Activated CD4-positive, alpha-beta memory T cell treated with anti-CD3 and anti-CD28 coated beads for 36 hours (primary cell): Measurements from ENCODE around the gene HOXC6. TPM values are rescaled to one million over a fixed set of nuclear protein-coding genes. Genes with fewer than 3 reads are reported as not detected.
A peak's percentile ranks its signal among the peaks of the same experiment; 100 is the strongest.

Experiments used
- CTCF ChIA-PET: fragments of 350-600 bp; sonication (Branson Sonifier 250); formaldehyde crosslinking; loops from one replicate; lab custom pipeline; 2021; ENCODE audit warnings: antibody characterized with exemption, inconsistent platforms; lab: Charles Lee
- POLR2A ChIA-PET: fragments of 350-600 bp; sonication (Branson Sonifier 250); formaldehyde crosslinking; loops from one replicate; lab custom pipeline; 2021; ENCODE audit warnings: antibody characterized with exemption; lab: Charles Lee
- DNase-seq: peaks from one replicate; pipeline ENCODE4 v3.0.0-alpha.2; 2020
- H3K27ac Mint-ChIP-seq: one replicate; pipeline ENCODE4 v1.8.0; 2021; ENCODE audit warnings: mixed read lengths
- H3K27me3 Mint-ChIP-seq: one replicate; pipeline ENCODE4 v1.8.0; 2021; ENCODE audit warnings: mixed read lengths
- H3K36me3 Mint-ChIP-seq: one replicate; pipeline ENCODE4 v1.8.0; 2021; ENCODE audit warnings: mixed read lengths
- H3K4me1 Mint-ChIP-seq: one replicate; pipeline ENCODE4 v1.8.0; 2021; ENCODE audit warnings: low read depth, mixed read lengths
- H3K4me3 Mint-ChIP-seq: one replicate; pipeline ENCODE4 v1.8.0; 2021; ENCODE audit warnings: mild to moderate bottlenecking, mixed read lengths
- H3K9me3 Mint-ChIP-seq: one replicate; pipeline ENCODE4 v1.8.0; 2021; ENCODE audit warnings: mixed read lengths
- intact Hi-C: fragments of 100-400 bp; cut with micrococcal nuclease; formaldehyde crosslinking; loops from one replicate; pipeline ENCODE4 v1.15.1; 2023
- total RNA-seq, 2 experiments: library from RNA; stranded (reverse); gene quantifications; one replicate each; pipeline ENCODE4 v1.2.3, GENCODE V29; 2021

The HOXC6 gene
- total RNA-seq, 2 experiments from 2014 or later, result not detected

GRCh38 chr12:53998110-53998899 lies 29.9 kb upstream of the HOXC6 start:
- no peak overlapping the region for H3K27ac Mint-ChIP-seq
- DNase-seq, result no peak
- peaks cover 2% of the 10 kb centered on the region for H3K36me3 Mint-ChIP-seq
- ChIA-PET POLR2A (interaction anchor here (0.6 kb wide), 1 partner anchor 436 kb away, joined by 3 read pairs; no protein-coding TSS in a partner anchor), CTCF (interaction anchor here (0.7 to 2.3 kb wide), 4 partner anchors 7 to 217 kb away, joined by 3 to 7 read pairs (median 6); no protein-coding TSS in a partner anchor)
- no peaks in the 10 kb centered on the region for H3K9me3 Mint-ChIP-seq
- peaks cover 82% of the 10 kb centered on the region for H3K27me3 Mint-ChIP-seq
- H3K4me3 Mint-ChIP-seq, result no peak overlapping the region
- intact Hi-C loops, result loop anchor here (5.0 kb wide), 1 partner anchor 34 kb away; the partner anchor contains the start of gene HOXC5
- H3K4me1 Mint-ChIP-seq, result peaks cover 32% of the 10 kb centered on the region

DNA sequence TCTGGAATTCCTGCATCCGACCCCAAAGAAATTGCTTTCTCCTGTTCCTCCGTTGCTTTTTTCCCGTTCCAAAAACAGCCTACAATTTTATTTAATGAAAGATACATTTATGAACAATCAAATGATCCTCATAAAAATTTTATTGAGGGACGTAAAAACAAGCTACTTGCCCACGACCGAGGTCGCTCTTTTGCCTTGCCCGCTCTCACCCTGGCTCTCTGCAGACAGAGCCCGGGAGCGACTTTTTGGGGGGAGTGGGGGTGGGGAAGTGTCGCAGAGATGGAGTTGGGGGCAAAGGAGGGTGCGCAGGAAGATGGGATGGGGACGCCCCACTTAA lies 29.4 kb upstream of the HOXC6 start:
- Mint-ChIP-seq H3K27me3 (peaks cover 82% of the 10 kb centered on the region), H3K4me3 (no peak overlapping the region), H3K4me1 (peaks cover 29% of the 10 kb centered on the region), H3K36me3 (peaks cover 1% of the 10 kb centered on the region), H3K27ac (no peak overlapping the region), H3K9me3 (no peaks in the 10 kb centered on the region)
- no peak for DNase-seq
- POLR2A ChIA-PET, result no interaction called here
- intact Hi-C loops, result loop anchor here (5.0 kb wide), 1 partner anchor 33 kb away; the partner anchor contains the start of gene HOXC5
- CTCF ChIA-PET, result interaction anchor here (1.3 to 2.2 kb wide), 2 partner anchors 12 to 216 kb away, joined by 4 to 7 read pairs; no protein-coding TSS in a partner anchor

DNA sequence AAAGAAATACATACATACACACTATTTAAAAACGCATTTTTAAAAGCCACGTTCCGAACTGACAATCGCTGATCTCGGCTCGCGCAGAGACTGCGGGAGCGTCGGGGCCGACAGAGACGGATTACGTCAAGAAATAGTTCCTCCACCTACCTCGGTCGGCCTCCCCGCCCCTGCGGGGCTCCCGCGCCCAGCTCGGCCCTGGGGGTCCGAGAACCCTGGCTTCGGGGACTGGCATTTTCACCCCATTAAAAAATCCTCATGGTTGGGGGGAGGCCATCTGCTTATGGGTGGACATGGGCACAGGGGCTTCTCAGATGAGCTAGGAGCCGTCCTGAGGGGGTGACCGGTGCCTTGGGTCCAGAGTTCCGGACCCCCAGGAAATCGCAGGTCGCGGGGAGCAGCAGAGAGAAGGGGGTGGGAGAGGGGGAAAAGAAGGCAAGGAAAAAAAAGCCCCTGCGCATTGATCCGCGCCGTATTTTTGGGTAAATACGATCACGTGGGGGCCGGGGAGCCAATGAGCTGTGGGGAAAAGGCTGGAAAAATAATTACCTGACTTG lies 28.6 kb upstream of the HOXC6 start:
- intact Hi-C loops, result loop anchor here (5.0 to 10.0 kb wide), 2 partner anchors 33 to 365 kb away; partner anchors contain the start of genes GPR84 and HOXC5
- Mint-ChIP-seq H3K4me1 (peaks cover 23% of the 10 kb centered on the region), H3K27me3 (peaks cover 85% of the 10 kb centered on the region), H3K4me3 (peak overlapping the region; percentile 37), H3K36me3 (no peaks in the 10 kb centered on the region), H3K9me3 (no peaks in the 10 kb centered on the region), H3K27ac (no peak overlapping the region)
- DNase-seq, result peak; percentile 42
- CTCF ChIA-PET, result interaction anchor here (0.7 to 2.2 kb wide), 9 partner anchors 13 to 215 kb away, joined by 3 to 7 read pairs (median 7); partner anchors contain the start of gene HOXC5
- POLR2A ChIA-PET, result no interaction called here

GRCh38 chr12:54000116-54001114 lies 27.8 kb upstream of the HOXC6 start, which contains the start of gene HOXC9:
TSS of gene HOXC9 (plus strand) at chr12:54000161. CDS start at chr12:54000189, 28 bp downstream.
- no peak for DNase-seq
- ChIA-PET POLR2A (no interaction called here), CTCF (interaction anchor here (0.7 to 2.0 kb wide), 8 partner anchors 13 to 214 kb away, joined by 3 to 7 read pairs (median 6); partner anchors contain the start of gene HOXC5)
- Mint-ChIP-seq H3K27ac (no peak within 1 kb of the TSS), H3K9me3 (no peaks in the 10 kb centered on the region), H3K36me3 (no peaks in the 10 kb centered on the region), H3K4me1 (peaks cover 16% of the 10 kb centered on the region), H3K4me3 (peak within 1 kb of the TSS; percentile 37), H3K27me3 (peaks cover 86% of the 10 kb centered on the region)
- intact Hi-C loops, result loop anchor here (10.0 kb wide), 1 partner anchor 364 kb away; the partner anchor contains the start of gene GPR84

DNA sequence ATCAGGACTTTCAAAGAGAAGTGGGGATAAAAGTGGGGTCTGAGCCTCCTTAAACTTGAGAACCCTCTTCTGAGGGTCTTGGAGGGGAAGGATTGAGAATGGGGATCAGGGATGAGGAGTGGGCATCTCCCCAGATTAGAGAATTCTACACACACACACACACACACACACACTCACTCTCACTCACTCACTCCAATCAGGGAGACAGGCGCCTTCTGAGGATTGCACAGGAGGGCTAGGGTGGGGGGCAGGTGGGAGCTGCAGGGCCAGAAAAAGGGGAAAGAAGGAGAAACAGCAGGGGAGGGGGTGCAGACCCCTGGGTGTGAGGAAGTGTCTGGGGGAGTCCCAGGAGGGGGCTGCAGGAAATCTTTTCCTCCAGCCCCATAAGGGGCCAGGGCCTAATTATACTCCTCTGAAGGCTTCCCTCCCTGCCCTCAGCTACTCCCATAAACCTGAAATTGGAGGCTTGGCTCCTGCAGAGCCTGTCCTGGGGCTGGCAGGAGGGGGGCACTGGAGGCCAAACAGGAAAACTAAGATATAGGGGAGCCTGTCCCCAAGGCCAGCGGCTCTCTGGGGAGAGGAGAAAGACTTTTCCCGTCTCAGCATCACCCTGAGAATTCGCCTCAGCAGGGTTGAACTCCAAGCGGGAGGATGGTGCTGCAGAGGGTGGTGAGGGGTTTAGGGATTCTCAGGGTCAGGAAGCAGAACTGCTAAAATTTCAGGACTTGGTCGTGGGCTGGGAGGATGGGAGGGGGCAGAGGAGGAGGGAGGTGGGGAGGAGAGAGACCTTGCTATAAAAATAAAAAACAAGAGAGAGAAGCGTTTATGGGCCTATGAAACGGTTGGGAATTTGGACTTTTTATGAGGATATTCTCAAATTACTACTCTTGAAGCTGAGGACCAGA lies 26.7 kb upstream of the HOXC6 start:
- H3K27me3 Mint-ChIP-seq, result peaks cover 87% of the 10 kb centered on the region

GRCh38 chr12:54002278-54002914 lies 25.8 kb upstream of the HOXC6 start:
- Mint-ChIP-seq H3K9me3 (no peaks in the 10 kb centered on the region), H3K27ac (no peak overlapping the region), H3K4me1 (peaks cover 16% of the 10 kb centered on the region), H3K27me3 (peaks cover 92% of the 10 kb centered on the region), H3K36me3 (no peaks in the 10 kb centered on the region), H3K4me3 (no peak overlapping the region)
- intact Hi-C loops, result loop anchor here (10.0 kb wide), 1 partner anchor 362 kb away; the partner anchor contains the start of gene GPR84
- CTCF ChIA-PET, result interaction anchor here (0.7 to 9.3 kb wide), 3 partner anchors 17 to 198 kb away, joined by 3 to 112 read pairs (median 3); partner anchors contain the start of gene HOXC10
- POLR2A ChIA-PET, result no interaction called here
- DNase-seq, result no peak

More for the DNA sequence above, 26.7 kb upstream of the HOXC6 start:
- CTCF ChIA-PET, result interaction anchor here (0.7 to 2.0 kb wide), 3 partner anchors 31 to 206 kb away, joined by 3 to 7 read pairs (median 3); no protein-coding TSS in a partner anchor
- Mint-ChIP-seq H3K36me3 (no peaks in the 10 kb centered on the region), H3K4me1 (peaks cover 13% of the 10 kb centered on the region), H3K4me3 (no peak overlapping the region), H3K27ac (no peak overlapping the region), H3K9me3 (no peaks in the 10 kb centered on the region)
- POLR2A ChIA-PET, result no interaction called here
- intact Hi-C loops, result loop anchor here (10.0 kb wide), 1 partner anchor 363 kb away; the partner anchor contains the start of gene GPR84
- no peak for DNase-seq

DNA sequence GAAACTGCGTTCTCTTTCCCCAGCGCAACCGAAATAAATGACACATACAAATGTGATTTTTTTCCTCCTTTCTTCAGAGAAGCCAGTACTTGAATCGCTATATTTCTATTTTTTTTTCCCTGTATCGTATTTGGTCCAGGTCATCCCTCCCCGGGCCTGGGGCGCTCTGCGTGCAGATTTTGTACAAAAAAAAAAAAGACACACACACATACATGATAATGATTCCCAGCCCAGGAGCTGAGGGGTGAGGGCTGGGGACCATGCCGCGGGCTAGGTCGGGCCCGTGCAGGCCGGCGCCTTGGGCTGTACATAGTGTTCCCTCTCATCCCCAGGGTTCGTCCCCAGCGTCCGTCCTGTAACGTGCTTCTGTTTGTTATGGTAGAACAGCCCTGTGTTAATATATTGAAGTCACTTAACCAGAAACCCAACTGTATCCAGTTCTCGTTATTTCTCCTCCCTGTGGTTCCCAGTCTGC lies 25.3 kb upstream of the HOXC6 start:
- Mint-ChIP-seq H3K4me1 (peaks cover 13% of the 10 kb centered on the region), H3K4me3 (no peak overlapping the region), H3K27ac (no peak overlapping the region), H3K27me3 (peaks cover 92% of the 10 kb centered on the region), H3K36me3 (no peaks in the 10 kb centered on the region), H3K9me3 (no peaks in the 10 kb centered on the region)
- ChIA-PET CTCF (interaction anchor here (1.0 to 9.3 kb wide), 4 partner anchors 18 to 205 kb away, joined by 3 to 127 read pairs (median 108); partner anchors contain the start of genes HOXC10 and SMUG1), POLR2A (no interaction called here)
- DNase-seq, result no peak
- intact Hi-C loops, result loop anchor here (10.0 kb wide), 1 partner anchor 362 kb away; the partner anchor contains the start of gene GPR84

DNA sequence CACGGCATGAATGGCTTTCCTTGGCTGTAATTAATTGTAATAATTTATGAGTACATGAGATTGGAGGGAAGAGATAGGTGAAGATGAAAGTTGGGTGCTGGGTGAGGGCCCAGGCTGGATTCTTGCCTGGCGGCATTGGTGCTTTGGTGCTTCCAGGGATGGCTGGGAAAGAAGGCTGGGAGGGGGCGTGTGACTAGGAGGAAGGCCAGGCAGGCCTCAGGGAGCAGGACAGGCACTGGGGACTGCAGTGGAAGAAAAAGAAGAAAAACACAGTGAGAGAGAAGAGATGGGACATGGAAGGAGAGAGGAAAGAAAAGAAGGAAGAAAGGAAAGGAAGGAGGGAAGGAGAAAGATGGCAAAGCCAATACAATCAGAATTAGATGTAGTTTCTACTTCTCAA lies 24.6 kb upstream of the HOXC6 start:
- Mint-ChIP-seq H3K27ac (no peak overlapping the region), H3K9me3 (no peaks in the 10 kb centered on the region), H3K4me1 (peaks cover 13% of the 10 kb centered on the region), H3K36me3 (no peaks in the 10 kb centered on the region), H3K27me3 (peaks cover 91% of the 10 kb centered on the region), H3K4me3 (no peak overlapping the region)
- intact Hi-C loops, result loop anchor here (10.0 kb wide), 1 partner anchor 361 kb away; the partner anchor contains the start of gene GPR84
- ChIA-PET CTCF (interaction anchor here (1.0 to 9.3 kb wide), 7 partner anchors 11 to 204 kb away, joined by 3 to 127 read pairs (median 29); partner anchors contain the start of genes HOXC10, HOXC5 and SMUG1), POLR2A (no interaction called here)
- no peak for DNase-seq

GRCh38 chr12:54004063-54004840 lies 24.0 kb upstream of the HOXC6 start:
- H3K4me1 Mint-ChIP-seq, result peaks cover 15% of the 10 kb centered on the region
- H3K27me3 Mint-ChIP-seq, result peaks cover 88% of the 10 kb centered on the region
- H3K36me3 Mint-ChIP-seq, result no peaks in the 10 kb centered on the region
- intact Hi-C loops, result loop anchor here (10.0 kb wide), 1 partner anchor 361 kb away; the partner anchor contains the start of gene GPR84
- CTCF ChIA-PET, result interaction anchor here (1.0 to 9.3 kb wide), 8 partner anchors 12 to 203 kb away, joined by 3 to 127 read pairs (median 18); partner anchors contain the start of genes HOXC10, HOXC13, HOXC5 and SMUG1
- no peak for DNase-seq
- POLR2A ChIA-PET, result no interaction called here
- H3K27ac Mint-ChIP-seq, result no peak overlapping the region
- no peaks in the 10 kb centered on the region for H3K9me3 Mint-ChIP-seq
- H3K4me3 Mint-ChIP-seq, result no peak overlapping the region
